ENCODE data around the gene AIP. TPM values are rescaled to one million over a fixed set of nuclear protein-coding genes. Genes with fewer than 3 reads are reported as not detected.

Gene AIP
- total and polyA plus RNA-seq, 7 donors: 25.3 to 71.5 (median 42.7) TPM

DNA sequence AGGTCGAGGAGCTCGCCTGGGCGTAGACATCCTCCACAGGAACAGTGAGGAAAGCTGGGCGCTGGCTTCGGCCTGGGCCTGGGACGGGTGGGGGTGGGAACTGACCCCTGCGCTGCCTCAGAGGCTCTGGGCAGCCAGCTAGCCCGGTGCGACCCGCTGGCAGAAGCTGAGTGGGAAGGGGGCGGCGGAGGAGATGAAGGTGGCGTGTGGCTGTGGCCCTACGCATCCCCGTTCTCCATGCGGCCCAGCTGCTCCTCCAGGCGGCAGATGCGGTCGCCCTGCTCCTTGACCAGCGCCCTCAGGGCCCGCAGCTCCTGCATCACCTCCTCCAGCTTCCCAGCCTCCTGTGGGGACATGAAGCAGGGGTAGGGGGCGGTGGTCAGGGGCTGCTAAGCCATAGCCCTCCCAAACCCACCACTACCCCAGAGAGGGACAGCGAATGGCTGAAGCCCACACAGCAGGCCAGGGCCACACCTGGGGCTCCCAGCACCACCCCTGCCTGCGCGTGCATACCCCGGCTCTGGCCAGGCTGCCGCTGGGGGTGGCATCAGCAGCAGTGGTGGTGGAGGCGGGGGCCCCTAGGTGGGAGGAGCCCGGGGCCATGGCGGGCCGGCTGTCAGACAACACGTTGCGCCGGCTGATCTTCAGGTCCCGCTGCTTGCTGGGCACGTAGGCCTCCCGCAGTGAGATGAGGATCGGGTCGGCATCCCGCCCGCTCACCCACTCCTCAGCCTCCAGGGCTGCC lies 44.5 kb upstream of the AIP start:
- Histone ChIP-seq H3K4me1 (peaks cover 8% of the 10 kb centered on the region), H3K27me3 (ENCODE audit: insufficient read depth in 3 of 3, low read length in 2 of 3) (no peaks in the 10 kb centered on the region), H3K27ac (peak overlapping the region; percentile 62), H3K36me3 (ENCODE audit: insufficient read depth in 1 of 2, low read depth in 1 of 2) (peaks cover 6 to 72% of the 10 kb centered on the region in 2 donors), H3K9me3 (no peaks in the 10 kb centered on the region), H3K4me3 (no peak overlapping the region)
- intact Hi-C loops (cut with DNase I): no loop called here
- ATAC-seq: no peak
- TF ChIP-seq, protein P1, sequence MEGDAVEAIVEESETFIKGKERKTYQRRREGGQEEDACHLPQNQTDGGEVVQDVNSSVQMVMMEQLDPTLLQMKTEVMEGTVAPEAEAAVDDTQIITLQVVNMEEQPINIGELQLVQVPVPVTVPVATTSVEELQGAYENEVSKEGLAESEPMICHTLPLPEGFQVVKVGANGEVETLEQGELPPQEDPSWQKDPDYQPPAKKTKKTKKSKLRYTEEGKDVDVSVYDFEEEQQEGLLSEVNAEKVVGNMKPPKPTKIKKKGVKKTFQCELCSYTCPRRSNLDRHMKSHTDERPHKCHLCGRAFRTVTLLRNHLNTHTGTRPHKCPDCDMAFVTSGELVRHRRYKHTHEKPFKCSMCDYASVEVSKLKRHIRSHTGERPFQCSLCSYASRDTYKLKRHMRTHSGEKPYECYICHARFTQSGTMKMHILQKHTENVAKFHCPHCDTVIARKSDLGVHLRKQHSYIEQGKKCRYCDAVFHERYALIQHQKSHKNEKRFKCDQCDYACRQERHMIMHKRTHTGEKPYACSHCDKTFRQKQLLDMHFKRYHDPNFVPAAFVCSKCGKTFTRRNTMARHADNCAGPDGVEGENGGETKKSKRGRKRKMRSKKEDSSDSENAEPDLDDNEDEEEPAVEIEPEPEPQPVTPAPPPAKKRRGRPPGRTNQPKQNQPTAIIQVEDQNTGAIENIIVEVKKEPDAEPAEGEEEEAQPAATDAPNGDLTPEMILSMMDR (IDR thresholded peaks at IDR 0.05): no peak
- WGBS, 3 donors: 86 to 89% (median 86%) methylated on average over 30 to 41 of the region's 41 CpGs
- DNase-seq: peak in 1 of 2 donors; percentile 60

DNA sequence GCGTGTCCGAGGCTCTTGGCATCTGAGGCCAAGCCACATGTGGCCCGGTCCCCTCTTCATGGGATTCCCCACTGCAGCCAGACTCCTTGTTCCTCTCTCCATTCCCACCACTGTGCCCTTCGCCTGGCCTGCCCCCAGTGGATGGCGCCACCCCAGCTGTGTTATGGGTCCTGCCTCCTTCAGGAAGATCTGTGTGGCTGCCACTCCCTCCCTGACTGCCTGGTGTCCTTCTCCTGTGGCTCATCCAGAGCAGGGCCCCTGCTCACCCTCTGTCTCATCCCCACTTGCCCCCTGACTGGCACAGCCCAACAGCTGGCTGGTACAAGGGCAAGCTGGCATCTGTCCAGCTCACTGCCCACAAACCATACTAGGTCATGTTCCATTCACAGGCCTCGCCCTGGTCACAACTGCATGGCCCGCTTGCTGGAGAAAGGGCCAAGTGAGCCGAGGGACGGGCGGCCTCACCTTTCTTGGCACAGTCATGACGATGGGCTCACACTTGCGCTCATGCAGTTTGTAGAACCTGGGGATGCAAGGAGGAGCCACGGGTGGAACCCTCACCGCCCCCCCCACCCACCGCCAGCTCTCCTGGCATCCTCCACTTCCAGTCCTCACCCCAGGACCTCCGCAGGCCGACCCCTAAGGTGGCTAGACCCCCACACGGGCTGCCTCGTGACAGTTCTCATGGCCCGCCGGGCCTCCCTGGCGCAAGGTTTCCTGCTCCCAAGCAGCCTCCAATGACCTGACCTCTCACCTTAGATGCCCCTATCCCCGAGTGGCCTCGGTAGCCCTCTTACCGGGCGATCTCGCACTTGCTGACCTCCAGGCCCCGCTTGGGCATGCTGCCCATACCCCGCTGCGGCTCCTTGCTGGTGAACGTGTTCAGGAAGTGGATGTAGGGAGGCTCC lies 43.3 kb upstream of the AIP start:
- Histone ChIP-seq H3K4me3 (no peak overlapping the region), H3K27me3 (ENCODE audit: insufficient read depth in 3 of 3, low read length in 2 of 3) (no peaks in the 10 kb centered on the region), H3K36me3 (ENCODE audit: insufficient read depth in 1 of 2, low read depth in 1 of 2) (peaks cover under 1 to 59% of the 10 kb centered on the region in 2 donors), H3K4me1 (peaks cover 8% of the 10 kb centered on the region), H3K27ac (peak overlapping the region; percentile 62), H3K9me3 (no peaks in the 10 kb centered on the region)
- TF ChIP-seq, protein P1 (IDR thresholded peaks at IDR 0.05): no peak
- DNase-seq (peak in 1 of 2 donors; percentile 68), ATAC-seq (peak; percentile 34 to 58 (median 38))
- 55 to 64% (median 55%) methylated on average over 31 of the region's 31 CpGs for WGBS, 3 donors
- intact Hi-C loops (cut with DNase I): no loop called here

DNA sequence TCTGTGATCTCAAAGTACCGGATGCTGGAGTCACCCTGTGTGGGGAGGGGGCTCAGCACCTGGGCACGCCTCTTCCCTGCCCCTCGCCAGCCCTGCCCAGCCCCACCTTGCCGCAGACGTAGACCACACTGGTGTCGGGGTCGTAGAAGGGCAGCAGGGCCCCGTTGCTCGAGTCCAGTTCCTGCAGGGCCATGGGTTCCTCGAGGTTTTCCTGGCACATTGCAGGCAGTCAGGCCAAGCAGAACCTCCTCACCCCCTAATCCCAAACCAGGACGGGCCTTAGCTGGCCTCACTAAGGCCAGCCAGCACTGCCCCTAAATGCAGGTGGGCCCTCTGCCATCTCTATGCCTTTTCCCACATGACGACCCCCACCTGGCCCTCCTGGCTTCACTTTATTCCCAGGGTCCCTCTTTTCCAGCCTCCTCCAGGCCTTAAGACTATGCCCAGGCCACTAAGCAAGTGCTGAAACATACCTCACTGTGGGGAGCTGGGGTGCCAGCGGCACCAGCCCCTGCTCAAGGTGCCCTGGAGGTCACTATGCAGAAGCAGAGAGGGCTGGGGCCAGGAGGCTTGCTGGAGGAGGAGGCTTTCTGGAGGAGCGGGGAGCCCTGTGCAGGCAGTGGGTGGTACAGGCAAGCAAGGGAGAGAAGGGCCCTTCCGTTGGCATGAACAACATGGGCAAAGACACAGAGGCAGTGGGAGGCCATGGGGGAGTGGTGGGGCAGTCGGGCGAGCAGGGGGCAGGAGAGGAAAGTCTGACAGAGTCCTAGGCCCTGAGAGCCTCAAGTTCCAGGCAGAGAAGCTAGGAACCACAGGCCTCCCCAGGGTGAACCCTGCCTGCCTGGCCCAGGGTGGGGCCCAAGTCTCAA lies 42.4 kb upstream of the AIP start:
- 74 to 80% (median 76%) methylated on average over 16 to 17 of the region's 17 CpGs for WGBS, 3 donors
- H3K9me3 ChIP-seq: no peaks in the 10 kb centered on the region

DNA sequence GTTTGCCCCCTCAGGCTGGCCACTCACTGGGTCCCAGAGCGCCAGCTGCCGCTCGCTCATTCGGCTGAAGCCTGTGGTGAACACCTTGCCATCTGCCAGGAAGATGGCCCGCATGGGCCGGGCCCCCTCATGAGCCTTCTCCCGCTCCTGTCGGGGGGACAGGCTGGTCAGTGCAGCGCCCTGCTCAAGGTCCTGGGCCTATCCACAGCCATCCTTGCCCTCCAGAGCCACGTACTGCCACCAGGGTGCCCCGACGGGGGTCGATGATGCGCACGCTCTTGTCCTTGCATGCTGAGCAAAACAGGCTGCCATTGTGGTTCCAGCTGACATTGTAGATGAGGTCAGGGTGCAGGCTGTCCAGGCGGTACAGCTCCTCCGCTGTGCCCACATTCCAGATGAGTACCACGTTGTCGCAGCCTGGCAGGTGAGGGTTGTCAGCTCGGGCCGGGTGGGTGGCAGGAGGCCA lies 41.7 kb upstream of the AIP start:
- Histone ChIP-seq H3K4me3 (no peak overlapping the region), H3K27me3 (ENCODE audit: insufficient read depth in 3 of 3, low read length in 2 of 3) (no peaks in the 10 kb centered on the region), H3K36me3 (ENCODE audit: insufficient read depth in 1 of 2, low read depth in 1 of 2) (peaks cover 0 to 44% of the 10 kb centered on the region in 2 donors), H3K27ac (no peak overlapping the region), H3K4me1 (peaks cover 8% of the 10 kb centered on the region), H3K9me3 (no peaks in the 10 kb centered on the region)
- TF ChIP-seq, protein P1 (IDR thresholded peaks at IDR 0.05): no peak
- WGBS, 3 donors: 79 to 85% (median 84%) methylated on average over 21 of the region's 21 CpGs
- DNase-seq (no peak), ATAC-seq (no peak)
- intact Hi-C loops (cut with DNase I): no loop called here

More for the DNA sequence above, 42.4 kb upstream of the AIP start:
- TF ChIP-seq, protein P1 (IDR thresholded peaks at IDR 0.05): no peak
- ATAC-seq (no peak), DNase-seq (no peak)
- no peak overlapping the region for H3K4me3 ChIP-seq
- peak overlapping the region; percentile 36 for H3K27ac ChIP-seq
- peaks cover 8% of the 10 kb centered on the region for H3K4me1 ChIP-seq
- H3K36me3 ChIP-seq (ENCODE audit: insufficient read depth in 1 of 2, low read depth in 1 of 2): peaks cover 0 to 50% of the 10 kb centered on the region in 2 donors
- no peaks in the 10 kb centered on the region for H3K27me3 ChIP-seq (ENCODE audit: insufficient read depth in 3 of 3, low read length in 2 of 3)
- intact Hi-C loops (cut with DNase I): no loop called here
